Upper lobe of right lung (tissue), 1 donor: ENCODE measurements around the gene FGFRL1. TPM values are rescaled to one million over a fixed set of nuclear protein-coding genes. Genes with fewer than 3 reads are reported as not detected.

Experiments used
- ATAC-seq: fragments of 200-7000 bp; cut with Tn5 transposase; one replicate; pipeline ENCODE4 v1.9.1; 2020; ENCODE audit warnings: mild to moderate bottlenecking, moderate library complexity
- DNase-seq: peaks from one replicate; pipeline ENCODE4 v3.0.0-alpha.2; 2020
- H3K27ac ChIP-seq: fragments of 200-600 bp; one replicate; pipeline ENCODE4 v1.8.0; 2022
- H3K27me3 ChIP-seq: fragments of 200-600 bp; one replicate; pipeline ENCODE4 v1.8.0; 2022; ENCODE audit warnings: mild to moderate bottlenecking
- H3K36me3 ChIP-seq: fragments of 200-600 bp; one replicate; pipeline ENCODE4 v1.8.0; 2022
- H3K4me1 ChIP-seq: fragments of 200-600 bp; one replicate; pipeline ENCODE4 v1.8.0; 2022
- H3K4me3 ChIP-seq: fragments of 200-600 bp; one replicate; pipeline ENCODE4 v1.8.0; 2022; ENCODE audit warnings: mild to moderate bottlenecking
- H3K9me3 ChIP-seq: fragments of 200-600 bp; one replicate; pipeline ENCODE4 v1.8.0; 2022
- CTCF ChIP-seq: fragments of 200-600 bp; IDR thresholded peaks from one replicate; pipeline ENCODE4 v1.8.0; 2022; ENCODE audit warnings: antibody characterized with exemption
- intact Hi-C: fragments of 100-400 bp; cut with DNase I; formaldehyde crosslinking; loops from one replicate; pipeline ENCODE4 v1.11.0; 2022
- total RNA-seq: library from RNA; stranded (reverse); fragmentation: NEBNext Ultra II Directional; extraction: Animal tissue kit (Norgen Biotek cat#: 25700); gene quantifications from one replicate; pipeline ENCODE4 v1.2.1, GENCODE V29; 2021
- donor health status: DM: no; HTN: yes; CAD: no; lungs with severe emphysema.

The FGFRL1 gene
- total RNA-seq, 1 donor from 2014 or later, result 25.2 TPM

- H3K9me3 ChIP-seq, result no peaks in the 10 kb centered on the region
- no peak overlapping the region for H3K4me3 ChIP-seq
- no peaks in the 10 kb centered on the region for H3K27me3 ChIP-seq
- intact Hi-C loops, result no loop called here
- ATAC-seq (no peak), DNase-seq (no peak)
- no peak for TF ChIP-seq CTCF
- H3K4me1 ChIP-seq, result no peaks in the 10 kb centered on the region
- H3K27ac ChIP-seq, result no peak overlapping the region
- no peaks in the 10 kb centered on the region for H3K36me3 ChIP-seq
Observed at GRCh38 chr4:1023075-1023640, 11.7 kb downstream of the FGFRL1 start.

- Histone ChIP-seq H3K4me1 (no peaks in the 10 kb centered on the region), H3K9me3 (no peaks in the 10 kb centered on the region), H3K27ac (no peak overlapping the region), H3K36me3 (no peaks in the 10 kb centered on the region), H3K27me3 (no peaks in the 10 kb centered on the region), H3K4me3 (no peak overlapping the region)
- no peak for ATAC-seq
- no peak for DNase-seq
- no peak for TF ChIP-seq CTCF
- intact Hi-C loops, result no loop called here
Observed at GRCh38 chr4:1023895-1024740, 12.7 kb downstream of the FGFRL1 start.

- no peak for TF ChIP-seq CTCF
- ATAC-seq (no peak), DNase-seq (no peak)
- no peaks in the 10 kb centered on the region for H3K36me3 ChIP-seq
- no peaks in the 10 kb centered on the region for H3K27me3 ChIP-seq
- no peaks in the 10 kb centered on the region for H3K9me3 ChIP-seq
- no peaks in the 10 kb centered on the region for H3K4me1 ChIP-seq
- intact Hi-C loops, result no loop called here
- no peak overlapping the region for H3K4me3 ChIP-seq
- no peak overlapping the region for H3K27ac ChIP-seq
Observed at GRCh38 chr4:1024882-1025545, 13.6 kb downstream of the FGFRL1 start.

GRCh38 chr4:1026115-1026514 lies 14.7 kb downstream of the FGFRL1 start:
- ATAC-seq (peak; percentile 57), DNase-seq (no peak)
- Histone ChIP-seq H3K4me1 (no peaks in the 10 kb centered on the region), H3K27ac (no peak overlapping the region), H3K4me3 (no peak overlapping the region), H3K9me3 (no peaks in the 10 kb centered on the region), H3K27me3 (no peaks in the 10 kb centered on the region), H3K36me3 (no peaks in the 10 kb centered on the region)
- intact Hi-C loops, result no loop called here
- no peak for TF ChIP-seq CTCF

- DNase-seq (no peak), ATAC-seq (no peak)
- H3K4me1 ChIP-seq, result no peaks in the 10 kb centered on the region
- H3K4me3 ChIP-seq, result no peak overlapping the region
- H3K27me3 ChIP-seq, result peaks cover 4% of the 10 kb centered on the region
- TF ChIP-seq CTCF, result no peak
- intact Hi-C loops, result no loop called here
- no peaks in the 10 kb centered on the region for H3K36me3 ChIP-seq
- H3K27ac ChIP-seq, result no peak overlapping the region
- no peaks in the 10 kb centered on the region for H3K9me3 ChIP-seq
Observed at GRCh38 chr4:1027219-1027914, 15.9 kb downstream of the FGFRL1 start.
